ENCODE data around the gene CHEK1. TPM values are rescaled to one million over a fixed set of nuclear protein-coding genes. Genes with fewer than 3 reads are reported as not detected.
"Not testable (repeated sequence)": the region's sequence is repeated elsewhere in the genome, so short reads cannot be mapped to it uniquely, and the experiment has no call there.

CHEK1 gene
- total RNA-seq (22.9 TPM), polyA plus RNA-seq (2.7 TPM)

- H3K36me3 ChIP-seq (ENCODE audit: insufficient read depth) = no peaks in the 10 kb centered on the region
- H3K4me3 ChIP-seq (ENCODE audit: low read depth, low read length) = peak within 1 kb of the TSS; percentile 55
- H3K27ac ChIP-seq (ENCODE audit: low read depth) = peak within 1 kb of the TSS; percentile 93
- no peaks in the 10 kb centered on the region for H3K4me1 ChIP-seq (ENCODE audit: insufficient read depth)
- 53% methylated on average over 9 of the region's 9 CpGs for WGBS
- DNase-seq (ENCODE audit: extremely low spot score) = no peak
These were observed at the start of gene CHEK1 for GRCh38 chr11:125624756-125625213. TSS of gene CHEK1 (plus strand) at chr11:125625163. CDS start at chr11:125626769, 1,606 bp downstream.

- H3K27ac ChIP-seq (ENCODE audit: low read depth); H3K36me3 ChIP-seq (ENCODE audit: insufficient read depth); H3K4me1 ChIP-seq (ENCODE audit: insufficient read depth); H3K4me3 ChIP-seq (ENCODE audit: low read depth, low read length); DNase-seq (ENCODE audit: extremely low spot score): not testable (repeated sequence)
- 96% methylated on average over 14 of the region's 14 CpGs for WGBS
These were observed 47.8 kb upstream of the CHEK1 start for GRCh38 chr11:125577181-125577580.

- WGBS = 97% methylated on average over 2 of the region's 2 CpGs
- no peak overlapping the region for H3K4me3 ChIP-seq (ENCODE audit: low read depth, low read length)
- H3K36me3 ChIP-seq (ENCODE audit: insufficient read depth) = peaks cover 11% of the 10 kb centered on the region
- H3K27ac ChIP-seq (ENCODE audit: low read depth) = no peak overlapping the region
- H3K4me1 ChIP-seq (ENCODE audit: insufficient read depth) = no peaks in the 10 kb centered on the region
- no peak for DNase-seq (ENCODE audit: extremely low spot score)
These were observed 46.2 kb upstream of the CHEK1 start for GRCh38 chr11:125578783-125579182.

- WGBS = 93% methylated on average over 5 of the region's 5 CpGs
- no peak overlapping the region for H3K27ac ChIP-seq (ENCODE audit: low read depth)
- peaks cover 11% of the 10 kb centered on the region for H3K36me3 ChIP-seq (ENCODE audit: insufficient read depth)
These were observed 45.2 kb upstream of the CHEK1 start for GRCh38 chr11:125579811-125580210.

GRCh38 chr11:125583496-125583895, 41.5 kb upstream of the CHEK1 start:
- no peak overlapping the region for H3K27ac ChIP-seq (ENCODE audit: low read depth)
- H3K36me3 ChIP-seq (ENCODE audit: insufficient read depth) = peaks cover 3% of the 10 kb centered on the region
- WGBS = 91% methylated on average over 11 of the region's 11 CpGs
- no peaks in the 10 kb centered on the region for H3K4me1 ChIP-seq (ENCODE audit: insufficient read depth)
- H3K4me3 ChIP-seq (ENCODE audit: low read depth, low read length) = no peak overlapping the region
- no peak for DNase-seq (ENCODE audit: extremely low spot score)

More at GRCh38 chr11:125579811-125580210, 45.2 kb upstream of the CHEK1 start:
- Histone ChIP-seq H3K4me3 (ENCODE audit: low read depth, low read length) (no peak overlapping the region), H3K4me1 (ENCODE audit: insufficient read depth) (no peaks in the 10 kb centered on the region)
- no peak for DNase-seq (ENCODE audit: extremely low spot score)

GRCh38 chr11:125585487-125585886, 39.5 kb upstream of the CHEK1 start:
- H3K36me3 ChIP-seq (ENCODE audit: insufficient read depth) = peaks cover 1% of the 10 kb centered on the region
- no peak overlapping the region for H3K27ac ChIP-seq (ENCODE audit: low read depth)
- H3K4me1 ChIP-seq (ENCODE audit: insufficient read depth) = no peaks in the 10 kb centered on the region
- WGBS = 90% methylated on average over 1 of the region's 1 CpG
- no peak for DNase-seq (ENCODE audit: extremely low spot score)
- no peak overlapping the region for H3K4me3 ChIP-seq (ENCODE audit: low read depth, low read length)

- peaks cover 1% of the 10 kb centered on the region for H3K36me3 ChIP-seq (ENCODE audit: insufficient read depth)
- 81% methylated on average over 3 of the region's 3 CpGs for WGBS
- no peaks in the 10 kb centered on the region for H3K4me1 ChIP-seq (ENCODE audit: insufficient read depth)
- no peak overlapping the region for H3K27ac ChIP-seq (ENCODE audit: low read depth)
- H3K4me3 ChIP-seq (ENCODE audit: low read depth, low read length) = no peak overlapping the region
- no peak for DNase-seq (ENCODE audit: extremely low spot score)
These were observed 38.3 kb upstream of the CHEK1 start for GRCh38 chr11:125586623-125587022.

- no peak overlapping the region for H3K4me3 ChIP-seq (ENCODE audit: low read depth, low read length)
- no peak overlapping the region for H3K27ac ChIP-seq (ENCODE audit: low read depth)
- H3K4me1 ChIP-seq (ENCODE audit: insufficient read depth) = no peaks in the 10 kb centered on the region
- DNase-seq (ENCODE audit: extremely low spot score) = no peak
- H3K36me3 ChIP-seq (ENCODE audit: insufficient read depth) = peaks cover 1% of the 10 kb centered on the region
- WGBS = 92% methylated on average over 1 of the region's 1 CpG
These were observed 37.5 kb upstream of the CHEK1 start for GRCh38 chr11:125587480-125587879.

- Histone ChIP-seq H3K4me3 (ENCODE audit: low read depth, low read length) (no peak overlapping the region), H3K27ac (ENCODE audit: low read depth) (no peak overlapping the region), H3K36me3 (ENCODE audit: insufficient read depth) (no peaks in the 10 kb centered on the region), H3K4me1 (ENCODE audit: insufficient read depth) (no peaks in the 10 kb centered on the region)
- DNase-seq (ENCODE audit: extremely low spot score) = no peak
- 43% methylated on average over 3 of the region's 3 CpGs for WGBS
These were observed 36.5 kb upstream of the CHEK1 start for GRCh38 chr11:125588505-125588904.

- H3K4me1 ChIP-seq (ENCODE audit: insufficient read depth) = no peaks in the 10 kb centered on the region
- no peaks in the 10 kb centered on the region for H3K36me3 ChIP-seq (ENCODE audit: insufficient read depth)
- WGBS = 2% methylated on average over 30 of the region's 30 CpGs
- H3K27ac ChIP-seq (ENCODE audit: low read depth) = peak overlapping the region; percentile 98
- DNase-seq (ENCODE audit: extremely low spot score) = no peak
- H3K4me3 ChIP-seq (ENCODE audit: low read depth, low read length) = peak overlapping the region; percentile 43
These were observed 33.2 kb upstream of the CHEK1 start for GRCh38 chr11:125591649-125592304.

GRCh38 chr11:125592305-125593113, 32.5 kb upstream of the CHEK1 start, which contains the start of gene STT3A:
TSS of gene STT3A (plus strand) at chr11:125592852. CDS start at chr11:125595916, 3,064 bp downstream.
- no peaks in the 10 kb centered on the region for H3K4me1 ChIP-seq (ENCODE audit: insufficient read depth)
- WGBS = under 1% methylated on average over 55 of the region's 55 CpGs
- H3K36me3 ChIP-seq (ENCODE audit: insufficient read depth) = no peaks in the 10 kb centered on the region
- H3K27ac ChIP-seq (ENCODE audit: low read depth) = peak within 1 kb of the TSS; percentile 98
- peak; percentile 100 for DNase-seq (ENCODE audit: extremely low spot score)
- peak within 1 kb of the TSS; percentile 79 for H3K4me3 ChIP-seq (ENCODE audit: low read depth, low read length)

GRCh38 chr11:125593114-125593820, 31.7 kb upstream of the CHEK1 start:
- Histone ChIP-seq H3K4me1 (ENCODE audit: insufficient read depth) (no peaks in the 10 kb centered on the region), H3K27ac (ENCODE audit: low read depth) (peak overlapping the region; percentile 79), H3K36me3 (ENCODE audit: insufficient read depth) (no peaks in the 10 kb centered on the region), H3K4me3 (ENCODE audit: low read depth, low read length) (peak overlapping the region; percentile 79)
- no peak for DNase-seq (ENCODE audit: extremely low spot score)
- under 1% methylated on average over 18 of the region's 18 CpGs for WGBS

- Histone ChIP-seq H3K27ac (ENCODE audit: low read depth) (no peak overlapping the region), H3K4me1 (ENCODE audit: insufficient read depth) (no peaks in the 10 kb centered on the region), H3K36me3 (ENCODE audit: insufficient read depth) (no peaks in the 10 kb centered on the region), H3K4me3 (ENCODE audit: low read depth, low read length) (no peak overlapping the region)
- 78% methylated on average over 3 of the region's 3 CpGs for WGBS
- no peak for DNase-seq (ENCODE audit: extremely low spot score)
These were observed 30.0 kb upstream of the CHEK1 start for GRCh38 chr11:125594958-125595357.

Measured in urinary bladder (tissue), 4 donors.